ENCODE data around the gene COA1.
"Not testable (repeated sequence)": the region's sequence is repeated elsewhere in the genome, so short reads cannot be mapped to it uniquely, and the experiment has no call there.

Gene COA1

DNA sequence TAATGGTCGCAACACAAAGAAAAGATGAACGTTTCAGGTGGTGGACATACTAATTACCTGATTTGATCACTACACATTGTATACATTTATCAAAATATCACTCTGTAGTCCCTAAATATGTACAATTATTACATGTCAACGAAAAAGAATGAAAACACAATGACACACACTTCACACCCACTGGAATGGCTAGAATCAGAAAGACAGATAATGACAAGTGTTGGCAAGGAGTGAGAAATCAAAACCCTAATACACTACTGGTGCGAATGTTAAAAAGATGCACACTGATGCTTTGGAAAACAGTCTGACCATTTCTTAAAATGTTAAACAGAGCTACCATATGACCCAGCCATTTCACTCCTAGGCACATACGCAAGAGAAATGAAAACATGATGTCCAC, 2.3 kb downstream of the COA1 start:
- DNase-seq (ENCODE audit: low read depth in 3 of 3): no peak

DNA sequence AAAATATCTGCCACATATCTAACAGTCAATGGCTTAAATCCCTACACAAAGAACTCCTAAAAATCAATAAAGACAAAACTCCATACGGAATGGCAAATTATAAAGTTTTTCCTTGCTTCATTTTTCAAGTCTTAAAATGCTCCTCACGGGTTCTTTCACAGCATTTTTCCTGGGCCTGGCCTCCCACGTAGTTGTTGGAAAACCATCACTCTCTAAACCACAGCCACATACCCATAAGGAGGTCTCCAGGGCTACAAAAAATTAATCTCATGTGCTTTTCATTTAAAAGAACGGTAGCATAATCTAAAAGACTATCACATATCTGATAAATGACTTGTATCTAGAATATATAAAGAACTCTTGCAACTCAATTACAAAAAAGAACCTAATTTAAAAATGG, 2.9 kb downstream of the COA1 start:
- no peak for DNase-seq (ENCODE audit: low read depth in 3 of 3)

DNA sequence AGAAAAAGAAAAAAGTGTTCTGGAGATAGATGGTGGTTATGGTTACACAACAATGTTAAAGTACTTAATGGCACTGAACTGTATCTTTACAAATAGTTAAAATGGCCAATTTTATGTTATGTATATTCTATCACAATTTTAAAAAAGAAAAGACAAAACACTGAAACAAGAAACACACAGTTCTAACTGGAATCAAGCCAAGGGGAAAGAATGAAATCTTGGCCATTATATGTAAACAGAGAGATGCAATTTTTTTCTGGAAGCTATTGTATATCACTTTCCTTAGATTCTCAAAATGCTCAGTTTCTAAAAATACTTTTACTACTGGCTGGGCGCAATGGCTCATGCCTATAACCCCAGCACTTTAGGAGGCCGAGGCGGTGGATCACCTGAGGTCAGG, 4.1 kb downstream of the COA1 start:
- DNase-seq (ENCODE audit: low read depth in 3 of 3): no peak

DNA sequence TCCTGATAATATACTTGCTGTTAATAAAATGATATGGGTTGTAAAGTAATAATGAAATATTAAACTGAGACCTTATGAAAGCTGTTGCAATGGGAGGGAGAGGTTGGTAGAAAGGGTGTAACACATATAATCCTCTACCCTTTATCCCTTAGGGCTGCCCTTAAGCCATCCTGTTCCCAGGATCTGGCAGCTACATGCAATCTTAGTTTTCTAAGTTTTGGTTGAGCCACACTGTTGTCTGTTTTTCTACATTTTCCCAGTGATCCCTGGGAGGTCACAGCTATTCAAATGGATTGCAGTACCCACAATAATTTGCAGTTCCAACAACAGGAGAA, 6.3 kb downstream of the COA1 start:
- DNase-seq (ENCODE audit: low read depth in 3 of 3): no peak

DNA sequence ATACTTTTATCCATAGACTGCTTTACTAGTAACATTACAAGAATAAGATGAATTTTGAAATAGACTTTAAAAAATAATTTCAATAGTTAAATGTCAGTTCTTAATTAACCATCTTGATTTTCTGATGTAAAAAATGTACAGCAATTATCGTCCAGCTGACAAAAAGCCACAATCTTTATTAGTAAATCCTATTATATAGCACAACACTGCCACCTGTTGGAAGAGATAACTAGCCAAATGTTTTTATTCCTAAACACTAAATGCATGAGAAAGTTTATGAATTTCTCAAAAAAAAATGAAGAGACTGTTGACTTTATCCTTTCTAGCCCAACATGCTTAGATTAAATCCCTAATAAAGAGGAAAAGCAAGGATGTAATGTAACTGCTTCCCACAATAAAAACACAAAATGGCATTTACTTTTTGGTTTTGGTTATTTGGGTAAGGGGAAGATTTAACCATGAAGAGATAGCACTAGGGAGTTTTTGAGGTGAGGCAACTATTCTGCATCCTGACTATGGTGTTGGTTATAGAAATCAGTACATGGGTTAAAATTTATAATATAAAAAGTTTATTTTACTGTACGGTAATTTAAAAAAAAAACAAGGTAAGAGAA, 8.0 kb downstream of the COA1 start:
- DNase-seq (ENCODE audit: low read depth in 3 of 3): no peak

DNA sequence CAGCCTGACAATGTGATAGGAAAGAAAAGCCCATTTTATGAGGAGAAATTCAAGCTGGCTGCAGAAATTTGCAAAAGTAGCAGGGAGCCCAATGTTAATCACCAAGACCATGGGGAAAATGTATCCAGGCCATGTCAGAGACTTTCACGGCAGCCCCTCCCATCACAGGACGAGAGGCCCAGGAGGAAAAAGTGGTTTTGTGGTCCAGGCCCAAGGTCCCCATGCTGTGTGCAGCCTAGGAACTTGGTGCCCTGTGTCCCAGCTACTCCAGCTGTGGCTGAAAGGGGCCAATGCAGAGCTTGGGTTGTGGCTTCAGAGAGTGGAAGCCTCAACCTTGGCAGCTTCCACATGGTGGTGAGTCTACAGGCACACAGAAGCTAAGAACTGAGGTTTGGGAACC, 12.7 kb downstream of the COA1 start:
- DNase-seq (ENCODE audit: low read depth in 3 of 3): no peak

DNA sequence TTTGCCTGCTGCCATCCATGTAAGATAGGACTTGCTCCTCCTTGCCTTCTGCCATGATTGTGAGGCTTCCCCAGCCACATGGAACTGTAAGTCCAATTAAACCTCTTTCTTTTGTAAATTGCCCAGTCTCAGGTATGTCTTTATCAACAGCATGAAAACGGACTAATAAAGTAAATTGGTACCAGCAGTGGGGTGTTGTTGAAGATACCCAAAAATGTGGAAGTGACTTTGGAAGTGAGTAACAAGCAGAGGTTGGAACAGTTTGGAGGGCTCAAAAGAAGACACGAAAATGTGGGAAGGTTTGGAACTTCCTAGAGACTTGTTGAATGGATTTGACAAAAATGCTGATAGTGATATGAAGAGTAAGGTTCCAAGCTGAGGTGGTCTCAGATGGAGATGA, 13.4 kb downstream of the COA1 start:
- not testable (repeated sequence) for DNase-seq (ENCODE audit: low read depth in 3 of 3)

DNA sequence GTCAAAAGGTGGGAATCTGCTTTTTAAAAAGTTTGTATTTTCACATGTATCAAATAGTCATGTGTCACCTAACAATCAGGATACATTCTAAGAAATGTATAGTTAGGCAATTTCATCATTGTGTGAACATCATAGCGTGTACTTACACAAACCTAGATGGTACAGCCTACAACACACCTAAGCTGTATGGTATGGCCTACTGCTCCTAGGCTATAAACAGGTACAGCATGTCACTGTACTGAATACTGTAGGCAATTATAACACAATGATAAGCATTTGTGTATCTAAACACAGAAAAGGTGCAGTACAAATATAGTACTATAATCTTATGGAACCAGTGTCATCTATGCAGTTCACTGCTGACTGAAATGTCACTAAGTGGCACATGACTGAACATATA, 17.8 kb downstream of the COA1 start:
- DNase-seq (ENCODE audit: low read depth in 3 of 3): no peak

DNA sequence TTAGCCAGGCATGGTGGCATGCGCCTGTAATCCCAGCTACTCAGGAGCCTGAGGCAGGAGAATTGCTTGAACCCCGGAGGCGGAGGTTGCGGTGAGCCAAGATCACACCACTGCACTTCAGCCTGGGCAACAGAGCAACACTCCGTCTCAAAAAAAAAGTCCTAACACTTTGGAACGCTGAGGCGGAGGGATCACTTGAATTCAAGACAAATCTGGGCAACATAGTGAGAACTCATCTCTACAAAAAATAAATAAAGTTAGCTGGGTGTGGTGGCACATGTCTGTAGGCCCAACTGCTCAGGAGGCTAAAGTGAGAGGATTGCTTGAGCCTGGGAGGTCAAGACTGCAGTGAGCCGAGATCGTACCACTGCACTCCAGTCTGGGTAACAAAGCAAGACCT, 21.3 kb downstream of the COA1 start:
- DNase-seq (ENCODE audit: low read depth in 3 of 3): not testable (repeated sequence)

DNA sequence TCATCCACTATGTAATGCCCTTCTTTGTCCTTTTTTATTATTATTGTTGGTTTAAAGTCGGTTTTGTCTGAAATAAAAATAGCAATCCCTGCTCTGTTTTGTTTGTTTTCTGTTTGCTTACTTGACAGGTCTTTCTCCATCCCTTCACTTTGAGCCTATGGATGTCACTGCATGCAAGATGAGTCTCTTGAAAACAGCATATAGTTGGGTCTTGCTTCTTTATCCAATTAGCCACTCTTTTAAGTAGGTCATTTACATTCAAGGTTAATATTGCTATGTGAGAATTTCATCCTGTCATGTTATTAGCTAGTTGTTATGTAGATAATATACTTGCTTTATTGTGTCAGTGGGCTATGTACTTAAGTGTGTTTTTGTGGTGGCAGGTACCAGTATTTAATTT, 25.8 kb downstream of the COA1 start:
- DNase-seq (ENCODE audit: low read depth in 3 of 3): no peak

DNA sequence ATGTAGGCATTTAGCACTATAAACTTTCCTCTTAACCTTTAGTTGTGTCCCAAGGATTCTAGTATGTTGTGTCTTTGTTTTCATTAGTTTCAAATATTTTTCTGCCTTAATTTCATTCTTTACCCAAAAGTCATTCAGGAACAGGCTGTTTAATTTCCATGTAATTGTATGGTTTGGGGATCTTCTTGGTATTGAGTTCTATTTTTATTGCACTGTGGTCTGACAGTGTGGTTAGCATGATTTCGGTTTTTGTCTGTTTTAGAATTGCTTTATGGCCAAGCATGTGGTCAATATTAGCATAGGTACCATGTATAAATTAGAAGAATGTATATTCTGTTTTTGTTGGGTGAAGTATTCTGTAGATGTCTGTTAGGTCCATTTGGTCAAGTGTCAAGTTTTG, 26.3 kb downstream of the COA1 start:
- DNase-seq (ENCODE audit: low read depth in 3 of 3): no peak

DNA sequence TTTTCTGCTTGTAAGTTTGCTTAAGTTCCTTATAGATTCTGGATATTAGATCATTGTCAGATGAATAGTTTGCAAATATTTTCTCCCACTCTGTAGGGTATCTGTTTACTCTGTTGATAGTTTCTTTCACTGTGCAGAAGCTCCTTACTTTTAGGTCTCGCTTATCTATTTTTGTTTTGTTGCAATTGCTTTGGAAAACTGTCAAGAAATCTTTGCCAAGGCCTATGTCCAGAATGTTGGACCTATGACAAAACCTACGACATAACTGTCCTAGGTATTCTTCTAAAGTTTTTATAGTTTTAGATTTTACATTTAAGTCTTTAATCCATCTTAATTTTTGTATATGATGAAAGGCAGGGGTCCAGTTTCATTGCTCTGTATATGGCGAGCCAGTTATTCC, 27.4 kb downstream of the COA1 start:
- DNase-seq (ENCODE audit: low read depth in 3 of 3): no peak

DNA sequence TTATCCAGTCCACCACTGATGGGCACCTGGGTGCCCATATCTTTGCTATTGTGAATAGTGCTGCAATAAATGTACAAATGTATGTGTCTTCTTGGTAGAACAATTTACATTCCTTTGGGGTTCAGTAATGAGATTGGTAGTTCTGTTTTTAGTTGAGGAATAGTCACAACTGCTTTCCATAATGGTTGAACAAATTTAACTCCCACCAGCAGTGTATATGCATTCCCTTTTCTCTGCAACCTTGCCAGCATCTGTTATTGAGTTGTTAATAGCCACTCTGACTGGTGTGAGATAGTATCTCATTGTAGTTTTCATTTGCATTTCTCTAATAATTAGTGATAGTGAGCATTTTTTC, 27.8 kb downstream of the COA1 start:
- DNase-seq (ENCODE audit: low read depth in 3 of 3): no peak

DNA sequence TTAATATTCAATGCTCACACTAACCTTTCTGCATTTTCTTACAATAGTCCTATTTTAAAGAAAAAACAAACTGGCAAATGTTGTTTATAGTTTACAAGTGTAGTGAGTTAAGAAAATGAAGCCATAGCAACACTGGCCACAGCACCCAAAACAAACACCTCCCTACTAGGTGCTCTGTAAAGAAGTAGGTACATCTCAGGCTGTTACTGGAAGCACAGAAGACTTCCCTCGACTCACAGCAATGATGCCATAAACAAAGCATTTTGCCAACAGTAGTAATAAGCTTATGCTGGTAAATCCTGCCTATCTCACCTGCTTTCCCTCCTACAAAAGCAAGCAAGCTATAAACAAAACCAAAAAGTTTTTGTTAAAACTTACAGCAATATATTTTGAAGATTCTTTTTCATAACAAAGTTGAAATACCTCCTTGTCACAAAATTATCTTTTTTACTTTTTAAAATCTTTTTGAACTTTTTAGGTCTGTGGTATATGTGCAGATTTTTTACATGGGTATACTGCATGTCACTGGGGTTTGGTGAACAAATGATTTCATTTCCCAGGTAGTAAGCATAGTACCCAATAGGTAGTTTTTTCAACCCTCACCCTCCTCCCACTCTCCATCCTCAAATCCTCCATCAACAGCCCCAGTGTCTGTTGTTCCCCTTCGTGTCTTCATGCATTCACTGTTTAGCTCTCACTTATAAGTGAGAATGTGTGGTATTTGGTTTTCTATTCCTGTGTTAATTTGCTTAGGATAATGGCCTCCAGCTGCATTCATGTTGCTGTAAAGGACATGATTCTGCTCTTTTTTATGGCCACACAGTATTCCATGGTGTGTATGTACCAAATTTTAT, 28.4 kb downstream of the COA1 start:
- no peak for DNase-seq (ENCODE audit: low read depth in 3 of 3)

DNA sequence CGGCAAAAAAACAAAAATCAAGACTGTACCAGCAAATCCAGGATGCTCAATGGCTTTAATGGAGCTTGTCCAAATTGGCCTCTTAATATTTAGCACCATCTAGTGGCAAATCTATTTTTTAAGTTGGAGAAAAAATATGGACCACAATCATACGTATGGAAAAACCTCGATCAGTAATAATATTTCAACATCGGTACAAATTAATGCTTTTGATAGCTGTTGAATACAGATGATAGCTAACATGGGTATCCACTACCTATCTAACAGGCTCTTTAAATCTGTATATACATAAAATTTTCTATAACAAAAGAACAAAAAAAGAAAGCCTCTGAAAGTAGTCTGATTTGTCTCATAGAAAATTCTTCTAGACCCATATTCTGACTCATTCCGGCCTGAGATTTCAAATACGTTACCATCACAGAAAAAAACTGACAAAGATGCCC, 29.2 kb downstream of the COA1 start:
- DNase-seq (ENCODE audit: low read depth in 3 of 3): no peak

DNA sequence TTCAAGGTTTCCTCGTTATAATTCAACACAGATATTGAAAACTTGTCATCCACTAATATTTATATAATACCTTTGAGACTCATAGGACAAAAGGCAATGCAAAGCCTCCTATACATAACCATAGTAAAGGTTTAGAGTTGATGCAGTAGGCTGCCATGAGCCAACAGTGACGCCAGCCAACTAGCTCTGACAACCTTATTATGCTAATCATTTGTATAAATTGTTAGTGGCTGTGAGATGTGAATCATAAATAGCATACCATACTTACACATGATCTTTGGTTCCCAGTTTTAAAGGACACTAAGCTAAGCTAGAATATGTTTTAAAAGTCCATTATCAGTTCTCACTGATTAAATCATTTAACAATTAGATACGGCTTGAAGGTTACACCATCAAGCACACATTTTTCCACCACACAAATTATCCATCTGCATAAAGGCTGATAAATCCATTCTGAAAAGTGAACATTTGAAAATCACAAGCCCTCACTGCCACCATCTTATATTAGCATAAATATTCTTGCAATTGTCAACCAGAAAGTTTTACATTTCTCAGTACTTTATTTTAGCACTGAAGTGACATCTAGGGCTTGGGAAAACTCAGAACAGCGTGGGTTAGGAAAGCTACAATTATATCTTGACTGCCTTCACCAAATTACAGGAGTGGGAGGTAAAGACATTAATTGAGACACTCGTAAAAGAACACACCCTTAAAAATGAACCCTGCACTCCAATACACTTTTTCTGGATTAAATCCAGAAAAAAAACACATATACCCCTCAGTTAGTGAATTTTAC, 30.7 kb downstream of the COA1 start:
- DNase-seq (ENCODE audit: low read depth in 3 of 3): no peak

DNA sequence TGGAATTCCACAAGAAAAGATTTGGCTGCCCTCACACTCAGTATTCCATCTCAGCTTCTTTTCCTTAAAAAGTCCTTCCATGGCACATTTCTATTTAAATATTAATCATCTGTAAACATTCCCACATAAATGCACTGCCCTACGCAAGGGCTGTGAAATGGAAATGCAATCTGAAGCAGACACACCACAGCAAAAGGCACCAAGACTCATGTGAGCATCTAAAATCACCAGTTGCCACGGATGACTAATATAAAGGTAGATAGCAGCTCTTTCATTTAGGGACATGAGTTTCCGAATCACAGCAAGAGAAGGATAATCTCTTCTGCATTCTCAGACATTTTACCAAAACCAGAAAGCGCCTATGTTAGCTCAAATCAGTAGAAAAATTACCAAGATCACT, 31.6 kb downstream of the COA1 start:
- DNase-seq (ENCODE audit: low read depth in 3 of 3): no peak

DNA sequence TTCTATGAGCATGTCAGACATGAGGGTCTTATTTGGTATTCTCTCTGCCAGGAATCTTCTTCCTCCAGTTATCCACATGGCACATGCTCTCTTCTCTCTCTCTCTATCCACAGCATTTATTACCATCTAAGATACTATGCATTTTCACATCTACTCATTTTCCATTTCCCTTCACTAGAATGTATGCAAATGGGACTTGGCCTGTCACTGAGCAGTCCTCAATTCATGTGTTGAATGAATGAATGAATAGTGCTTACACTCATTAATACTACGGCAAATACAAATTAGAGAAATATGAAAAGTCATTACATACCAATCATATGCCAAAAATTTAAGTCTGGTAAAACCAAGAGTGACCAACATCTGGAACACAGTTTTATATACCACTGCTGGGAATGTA, 34.0 kb downstream of the COA1 start:
- DNase-seq (ENCODE audit: low read depth in 3 of 3): no peak

DNA sequence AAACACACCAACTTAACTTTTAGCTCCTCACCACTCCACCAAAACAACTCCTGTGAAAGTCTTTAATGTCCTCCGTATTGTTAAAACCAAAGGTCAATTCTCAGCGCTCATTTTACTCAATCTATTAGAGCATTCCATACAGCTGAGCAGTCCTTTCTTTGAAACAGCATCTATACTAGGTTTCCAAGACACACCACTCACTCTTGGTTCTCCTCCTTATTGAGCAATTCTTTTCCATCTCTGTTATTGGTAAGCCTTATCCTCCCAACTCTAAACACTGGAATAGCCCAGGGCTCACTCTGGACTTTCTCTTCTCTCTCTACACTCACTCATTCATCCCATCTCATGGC, 34.9 kb downstream of the COA1 start:
- no peak for DNase-seq (ENCODE audit: low read depth in 3 of 3)

DNA sequence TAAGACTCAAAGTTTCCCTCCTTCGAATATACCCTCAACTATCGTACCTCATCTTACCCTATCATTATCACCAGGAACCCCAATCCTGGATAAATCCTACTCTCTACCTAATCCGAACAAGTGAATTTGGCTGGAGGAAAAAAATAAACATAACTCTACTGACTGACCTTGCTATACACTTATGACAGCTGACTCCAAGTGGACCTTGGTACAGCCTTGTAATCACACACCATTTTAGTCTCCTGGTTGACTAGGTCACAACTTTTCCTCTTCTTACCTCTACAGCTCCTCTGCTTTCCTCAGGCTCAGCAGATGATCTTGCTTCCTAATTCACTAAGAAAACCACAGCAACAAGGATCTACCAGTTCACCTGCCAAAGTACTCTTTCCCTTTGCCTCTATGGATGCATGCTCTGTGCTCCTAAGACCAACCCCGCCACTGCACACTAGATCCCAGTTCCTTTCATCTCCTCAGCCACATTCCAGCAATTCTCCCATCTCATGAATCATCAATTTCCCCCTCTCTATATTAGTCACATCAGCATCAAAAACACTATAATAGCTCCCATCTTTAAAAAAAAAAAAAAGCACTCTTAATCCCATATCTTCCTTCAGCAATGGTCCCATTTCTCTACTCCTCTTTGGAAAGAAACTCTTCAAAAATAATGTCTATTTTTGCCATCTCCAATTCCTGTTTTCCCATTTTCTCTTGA, 35.5 kb downstream of the COA1 start:
- no peak for DNase-seq (ENCODE audit: low read depth in 3 of 3)

DNA sequence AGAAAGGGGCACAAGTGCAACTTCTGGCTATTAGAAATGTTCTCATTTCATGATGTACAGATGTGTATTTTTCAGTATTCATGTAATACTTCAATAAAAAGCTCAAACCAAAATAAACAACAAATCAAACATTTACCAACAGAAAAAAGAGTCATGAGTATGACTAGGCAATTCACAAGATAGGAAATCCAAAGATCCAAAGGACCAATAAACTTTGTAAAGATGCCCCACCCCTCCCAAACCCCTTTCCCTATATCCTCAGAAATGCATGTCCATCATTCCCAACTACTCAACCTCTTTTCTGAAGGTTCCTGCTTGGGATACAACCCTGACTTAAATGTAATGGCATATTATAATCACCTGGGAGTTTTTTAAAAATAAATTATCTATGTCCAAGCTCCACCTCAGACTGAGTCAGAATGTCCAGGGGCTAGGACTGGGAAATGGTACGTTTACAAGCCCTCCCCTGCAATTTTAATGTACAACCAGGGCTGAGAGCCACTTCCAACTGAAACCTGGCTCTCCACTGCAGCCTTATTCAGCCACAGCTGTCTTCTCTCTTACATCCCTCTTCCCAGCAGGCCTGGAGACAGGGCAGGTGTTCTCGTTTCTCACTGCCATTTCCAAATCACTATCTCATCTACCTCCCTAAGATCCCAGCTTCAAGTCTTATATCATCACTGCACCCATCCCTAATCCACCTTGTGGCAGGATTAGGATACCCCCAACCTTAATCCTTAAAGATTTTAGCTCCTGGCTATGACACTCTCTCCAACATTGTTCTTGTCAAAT, 36.5 kb downstream of the COA1 start:
- DNase-seq (ENCODE audit: low read depth in 3 of 3): no peak

DNA sequence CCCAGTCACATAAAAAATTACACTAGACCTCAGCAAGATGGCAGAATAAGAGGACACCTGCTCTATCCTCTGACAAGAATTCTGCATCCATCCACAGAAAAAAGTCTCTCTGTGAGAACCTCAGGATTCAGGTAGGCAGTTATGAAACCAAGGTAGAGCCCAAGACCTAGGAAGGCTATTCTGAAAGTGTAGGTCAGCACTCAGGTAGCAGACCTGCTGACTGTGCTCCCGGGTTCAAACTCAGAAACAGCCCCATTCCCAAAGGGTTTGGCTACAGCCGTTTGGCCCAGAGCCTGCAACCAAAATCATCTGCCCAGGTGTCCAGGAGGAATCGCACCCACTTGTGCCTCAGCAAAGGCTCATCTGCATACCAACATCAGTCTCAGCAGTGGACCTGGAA, 37.7 kb downstream of the COA1 start:
- DNase-seq (ENCODE audit: low read depth in 3 of 3): no peak
